Ovary (tissue), 9 donors: ENCODE data around the gene USP24. TPM values are rescaled to one million over a fixed set of nuclear protein-coding genes. Genes with fewer than 3 reads are reported as not detected.

Experiments
- DNase-seq, 5 donors: peaks; one replicate each; pipeline ENCODE4 v3.0.0-alpha.2; 2019 to 2020
- H3K27ac ChIP-seq, 2 donors: fragments of 200-600 bp; one replicate each; pipeline versions ENCODE4 v1.5.1 to v1.8.0; 2019 to 2022
- H3K27me3 ChIP-seq: fragments of 200-600 bp; one replicate; pipeline ENCODE4 v1.8.0; 2022
- H3K36me3 ChIP-seq: fragments of 200-600 bp; sonication (generic); one replicate; pipeline ENCODE4 v1.5.1; 2019
- H3K4me1 ChIP-seq: one replicate; pipeline ENCODE4 v1.8.1; 2013; ENCODE audit warnings: mild to moderate bottlenecking, moderate library complexity; ENCODE audit not compliant: insufficient read depth
- H3K4me3 ChIP-seq: fragments of 200-600 bp; sonication (generic); one replicate; pipeline ENCODE4 v1.5.1; 2017
- H3K9me3 ChIP-seq, 2 donors: fragments of 200-600 bp in 1 of 2; sonication (generic) in 1 of 2; one replicate each; pipeline versions ENCODE4 v1.5.1 to v1.8.1; 2013 to 2019; ENCODE audit warnings: mild to moderate bottlenecking in 1 of 2, moderate library complexity in 1 of 2
- CTCF ChIP-seq, 3 donors: fragments of 450-650 bp in 2 of 3; fragments of 200-600 bp in 1 of 3; IDR thresholded peaks; one replicate each; pipeline versions ENCODE4 v1.5.1 to v1.8.0; 2016 to 2022; ENCODE audit warnings: antibody characterized with exemption in 3 of 3, mild to moderate bottlenecking in 1 of 3
- EP300 ChIP-seq: sonication (generic); formaldehyde crosslinking; IDR thresholded peaks from one replicate; pipeline ENCODE4 v1.6.1; 2017; ENCODE audit warnings: antibody characterized with exemption
- POLR2A ChIP-seq: fragments of 450-650 bp; IDR thresholded peaks from one replicate; pipeline ENCODE4 v1.6.1; 2017; ENCODE audit warnings: antibody characterized with exemption, mild to moderate bottlenecking, moderate library complexity
- WGBS, 3 donors: extraction: QIAGEN DNeasy Blood & Tissue Kit in 1 of 3; methylation state at CpG; one replicate each; pipeline versions ENCODE4 v1.1.5 to v1.1.7; 2013 to 2017; 5-methylcytosine and 5-hydroxymethylcytosine counted together
- intact Hi-C, 4 donors: fragments of 100-400 bp; cut with DNase I; formaldehyde crosslinking; loops; one replicate each; pipeline versions ENCODE4 v1.11.0 to v1.15.1; 2022 to 2023
- polyA plus RNA-seq, 2 donors: library from polyadenylated mRNA; stranded (reverse); fragments of 200-250 nt in 1 of 2; fragments of 350-450 nt in 1 of 2; fragmentation: Illumina TruSeq in 1 of 2; extraction: RNeasy Lipid Tissue Mini Kit (QIAGEN cat#74804) in 1 of 2; gene quantifications; one replicate each; pipeline ENCODE4 v1.2.3, GENCODE V29; 2013 to 2014
- total RNA-seq, 7 donors: library from RNA; depleted of rRNA in 2 of 7; stranded (reverse); fragments of >200 nt in 2 of 7; fragmentation: NEBNext Ultra II Directional in 3 of 7; extraction: Animal tissue kit (Norgen Biotek cat#: 25700) in 3 of 7; gene quantifications; one replicate each; pipeline versions ENCODE4 v1.1.0 to v1.2.4, GENCODE V29; 2016 to 2023
- donor health status: DM: no; HTN: no; CAD: no; lungs with moderate emphysema.
- donor health status: DM: no; HTN: no; CAD: no.
- donor health status: Bipolar disorder and iron deficiency.
- donor health status: DM: yes; HTN: yes; CAD: no.
- donor health status: DM: no; HTN: no; CAD: no.
- donor health status: DM: yes; HTN: yes; CAD: no.

Gene USP24
- total and polyA plus RNA-seq, 9 donors, result 11.5 to 51.4 (median 33.5) TPM

GRCh38 chr1:55185832-55186231, 29.3 kb downstream of the USP24 start:
- no peak overlapping the region for H3K27ac ChIP-seq
- no peaks in the 10 kb centered on the region for H3K36me3 ChIP-seq
- intact Hi-C loops, result no loop called here
- 85 to 91% (median 87%) methylated on average over 2 of the region's 2 CpGs for WGBS, 3 donors
- H3K4me3 ChIP-seq, result no peak overlapping the region
- TF ChIP-seq POLR2A, result no peak
- TF ChIP-seq EP300, result no peak
- no peak for TF ChIP-seq CTCF (IDR thresholded peaks at IDR 0.05)
- H3K4me1 ChIP-seq, result peaks cover 5% of the 10 kb centered on the region
- no peaks in the 10 kb centered on the region for H3K9me3 ChIP-seq
- no peak for DNase-seq
- no peaks in the 10 kb centered on the region for H3K27me3 ChIP-seq

DNA sequence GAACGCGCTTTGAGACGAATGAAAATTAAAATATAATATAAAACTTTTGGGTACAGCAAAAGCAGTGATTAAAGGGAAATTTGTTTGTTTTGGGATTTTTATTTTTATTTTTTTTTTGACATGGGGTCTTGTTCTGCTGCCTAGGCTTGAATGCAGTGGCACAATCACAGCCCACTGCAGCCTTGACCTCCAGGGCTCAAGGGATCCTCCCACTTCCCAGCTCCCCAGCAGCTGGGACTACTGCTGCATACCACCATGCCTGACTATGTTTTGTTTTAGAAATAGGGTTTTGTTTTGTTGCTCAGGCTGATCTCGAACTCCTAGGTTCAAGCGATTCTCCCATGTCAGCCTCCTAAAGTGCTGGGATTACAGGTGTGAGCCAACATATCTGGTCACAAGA, 30.3 kb downstream of the USP24 start:
- no peaks in the 10 kb centered on the region for H3K36me3 ChIP-seq
- intact Hi-C loops, result no loop called here
- 79 to 95% (median 89%) methylated on average over 5 of the region's 5 CpGs for WGBS, 3 donors
- no peak for TF ChIP-seq CTCF (IDR thresholded peaks at IDR 0.05)
- no peak for TF ChIP-seq POLR2A
- TF ChIP-seq EP300, result no peak
- H3K9me3 ChIP-seq, result no peaks in the 10 kb centered on the region
- H3K27ac ChIP-seq, result no peak overlapping the region
- H3K4me1 ChIP-seq, result peaks cover 2% of the 10 kb centered on the region
- H3K4me3 ChIP-seq, result no peak overlapping the region
- DNase-seq, result no peak
- no peaks in the 10 kb centered on the region for H3K27me3 ChIP-seq

DNA sequence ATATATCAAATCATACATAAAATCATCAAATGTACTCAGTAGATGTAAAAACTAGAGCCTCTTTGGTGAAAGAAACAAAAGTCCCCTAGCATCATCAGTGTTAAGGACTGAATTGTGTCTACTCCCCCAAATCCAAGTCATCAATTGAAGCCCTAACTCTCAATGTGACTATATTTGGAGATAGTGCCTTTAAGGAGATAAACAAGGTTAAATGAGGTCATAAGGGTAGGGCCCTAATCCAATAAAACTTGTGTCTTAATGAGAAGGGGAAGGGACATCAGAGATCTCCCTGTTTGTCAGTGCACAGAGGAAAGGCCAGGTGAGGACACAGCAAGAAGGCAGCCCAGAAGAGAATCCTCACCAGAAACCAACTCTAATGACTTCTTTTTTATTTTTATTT, 33.5 kb downstream of the USP24 start:
- TF ChIP-seq EP300 (no peak), CTCF (IDR thresholded peaks at IDR 0.05) (no peak), POLR2A (no peak)
- DNase-seq, result no peak
- Histone ChIP-seq H3K27me3 (no peaks in the 10 kb centered on the region), H3K27ac (no peak overlapping the region), H3K4me1 (no peaks in the 10 kb centered on the region), H3K36me3 (no peaks in the 10 kb centered on the region), H3K9me3 (no peaks in the 10 kb centered on the region), H3K4me3 (no peak overlapping the region)
- intact Hi-C loops, result no loop called here

GRCh38 chr1:55180075-55180670, 35.0 kb downstream of the USP24 start:
- H3K27me3 ChIP-seq, result no peaks in the 10 kb centered on the region
- no peak overlapping the region for H3K4me3 ChIP-seq
- H3K27ac ChIP-seq, result no peak overlapping the region
- WGBS, 3 donors, result 96 to 98% (median 97%) methylated on average over 5 of the region's 5 CpGs
- TF ChIP-seq EP300, result no peak
- TF ChIP-seq CTCF (IDR thresholded peaks at IDR 0.05), result no peak
- TF ChIP-seq POLR2A, result no peak
- H3K36me3 ChIP-seq, result no peaks in the 10 kb centered on the region
- H3K4me1 ChIP-seq, result no peaks in the 10 kb centered on the region
- DNase-seq, result no peak
- intact Hi-C loops, result no loop called here
- no peaks in the 10 kb centered on the region for H3K9me3 ChIP-seq
